Esophagus muscularis mucosa (tissue), 4 donors: ENCODE data around the gene UBE2L3. TPM values are rescaled to one million over a fixed set of nuclear protein-coding genes. Genes with fewer than 3 reads are reported as not detected.

Experiments
- DNase-seq: peaks from one replicate; pipeline ENCODE4 v3.0.0-alpha.2; 2017; ENCODE audit errors: extremely low spot score
- H3K27ac ChIP-seq, 4 donors: fragments of 200-600 bp; sonication (generic); replicated peaks in 1 of 4; 1 replicate in 3 of 4; 2 replicates in 1 of 4; pipeline ENCODE4 v1.5.1; 2016 to 2019; ENCODE audit warnings: mild to moderate bottlenecking in 1 of 4
- H3K27me3 ChIP-seq, 4 donors: fragments of 200-600 bp; sonication (generic); one replicate each; pipeline versions ENCODE4 v1.5.1 to v1.6.0; 2016 to 2019
- H3K36me3 ChIP-seq, 4 donors: fragments of 200-600 bp; sonication (generic); one replicate each; pipeline ENCODE4 v1.5.1; 2016 to 2019
- H3K4me1 ChIP-seq, 4 donors: fragments of 200-600 bp; sonication (generic); one replicate each; pipeline ENCODE4 v1.5.1; 2016 to 2019
- H3K4me3 ChIP-seq, 4 donors: fragments of 200-600 bp; sonication (generic); 1 replicate in 2 of 4; 2 replicates in 2 of 4; pipeline ENCODE4 v1.5.1; 2016 to 2019; ENCODE audit warnings: mild to moderate bottlenecking in 4 of 4, moderate library complexity in 1 of 4
- H3K9me3 ChIP-seq, 4 donors: fragments of 200-600 bp; sonication (generic); 1 replicate in 3 of 4; 2 replicates in 1 of 4; pipeline ENCODE4 v1.5.1; 2016 to 2019
- EP300 ChIP-seq: sonication (generic); formaldehyde crosslinking; IDR thresholded peaks from one replicate; pipeline ENCODE4 v1.6.1; 2017; ENCODE audit warnings: antibody characterized with exemption
- POLR2A ChIP-seq: fragments of 450-650 bp; IDR thresholded peaks from one replicate; pipeline ENCODE4 v1.6.1; 2017; ENCODE audit warnings: antibody characterized with exemption, moderate library complexity, mild to moderate bottlenecking, low read depth
- POLR2AphosphoS5 ChIP-seq, 2 donors: sonication (generic); formaldehyde crosslinking; IDR thresholded peaks; one replicate each; pipeline ENCODE4 v1.6.1; 2017; ENCODE audit warnings: antibody characterized with exemption in 2 of 2
- WGBS: methylation state at CpG from one replicate; pipeline ENCODE4 v1.1.5; 2018; 5-methylcytosine and 5-hydroxymethylcytosine counted together
- intact Hi-C: fragments of 100-400 bp; cut with DNase I; formaldehyde crosslinking; loops from one replicate; pipeline ENCODE4 v1.15.1; 2023
- total RNA-seq, 4 donors: library from RNA; depleted of rRNA; stranded (reverse); fragments of >200 nt; gene quantifications; one replicate each; pipeline versions ENCODE4 v1.1.0 to v1.2.1, GENCODE V29; 2016
- TF ChIP-seq, protein P1 (sequence below), 3 experiments: fragments of 200-600 bp in 2 of 3; fragments of 450-650 bp in 1 of 3; sonication (generic) in 2 of 3; IDR thresholded peaks; one replicate each; pipeline ENCODE4 v1.5.1; 2017 to 2019; ENCODE audit warnings: antibody characterized with exemption in 3 of 3, mild to moderate bottlenecking in 2 of 3, moderate library complexity in 1 of 3

Gene UBE2L3
- total RNA-seq, 4 donors from 2014 or later, result 47.3 to 84.7 (median 65.2) TPM

DNA sequence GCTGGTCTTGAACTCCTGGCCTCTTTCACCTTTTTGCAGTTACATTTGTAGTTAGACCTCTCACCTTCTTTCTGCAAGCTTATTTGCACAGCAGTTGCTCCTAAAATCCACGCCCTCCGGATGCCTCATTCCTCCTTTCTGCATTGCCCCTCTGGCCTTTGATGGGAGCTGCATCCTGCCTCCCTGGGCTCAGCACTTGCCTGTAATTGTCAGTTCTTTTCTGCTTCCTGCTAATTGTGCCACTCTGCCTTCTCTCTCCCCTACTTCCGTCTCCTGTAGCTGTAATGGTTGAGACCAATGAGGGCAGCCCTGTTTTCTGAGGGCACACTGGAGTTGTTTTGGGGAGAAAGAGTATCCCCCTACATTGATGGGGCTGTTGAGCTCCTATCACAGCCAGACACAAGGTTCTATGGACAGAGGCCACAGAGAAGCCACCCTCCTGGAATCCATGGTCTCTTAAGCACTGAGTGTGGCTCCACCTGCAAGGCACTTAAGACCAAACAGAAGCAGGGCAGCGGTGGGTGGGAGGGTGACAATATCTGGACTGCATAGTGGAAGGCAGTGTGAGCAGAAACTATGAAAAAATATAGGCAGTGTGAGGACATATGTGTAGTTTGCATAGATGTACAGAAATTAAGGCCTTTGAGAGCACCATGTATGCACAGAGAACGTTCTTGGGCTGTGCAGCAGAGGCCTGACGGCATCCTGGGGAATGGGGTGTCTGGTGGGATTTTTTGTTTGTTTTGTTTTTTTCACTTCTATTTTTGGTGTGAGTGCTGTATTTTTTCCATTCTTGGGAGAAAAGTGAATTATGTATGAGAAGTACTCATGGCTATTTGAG, 31.8 kb downstream of the UBE2L3 start:
- Histone ChIP-seq H3K4me1 (peaks cover 10 to 24% (median 11%) of the 10 kb centered on the region in 4 donors), H3K9me3 (no peaks in the 10 kb centered on the region), H3K27me3 (no peaks in the 10 kb centered on the region), H3K4me3 (no peak overlapping the region), H3K36me3 (peaks cover 0 to 36% (median 31%) of the 10 kb centered on the region in 4 donors), H3K27ac (no peak overlapping the region)
- WGBS, result 93% methylated on average over 6 of the region's 6 CpGs
- DNase-seq, result no peak
- intact Hi-C loops, result no loop called here
- TF ChIP-seq POLR2A (no peak), POLR2AphosphoS5 (IDR thresholded peaks at IDR 0.05) (no peak), EP300 (no peak)
- TF ChIP-seq, protein P1, sequence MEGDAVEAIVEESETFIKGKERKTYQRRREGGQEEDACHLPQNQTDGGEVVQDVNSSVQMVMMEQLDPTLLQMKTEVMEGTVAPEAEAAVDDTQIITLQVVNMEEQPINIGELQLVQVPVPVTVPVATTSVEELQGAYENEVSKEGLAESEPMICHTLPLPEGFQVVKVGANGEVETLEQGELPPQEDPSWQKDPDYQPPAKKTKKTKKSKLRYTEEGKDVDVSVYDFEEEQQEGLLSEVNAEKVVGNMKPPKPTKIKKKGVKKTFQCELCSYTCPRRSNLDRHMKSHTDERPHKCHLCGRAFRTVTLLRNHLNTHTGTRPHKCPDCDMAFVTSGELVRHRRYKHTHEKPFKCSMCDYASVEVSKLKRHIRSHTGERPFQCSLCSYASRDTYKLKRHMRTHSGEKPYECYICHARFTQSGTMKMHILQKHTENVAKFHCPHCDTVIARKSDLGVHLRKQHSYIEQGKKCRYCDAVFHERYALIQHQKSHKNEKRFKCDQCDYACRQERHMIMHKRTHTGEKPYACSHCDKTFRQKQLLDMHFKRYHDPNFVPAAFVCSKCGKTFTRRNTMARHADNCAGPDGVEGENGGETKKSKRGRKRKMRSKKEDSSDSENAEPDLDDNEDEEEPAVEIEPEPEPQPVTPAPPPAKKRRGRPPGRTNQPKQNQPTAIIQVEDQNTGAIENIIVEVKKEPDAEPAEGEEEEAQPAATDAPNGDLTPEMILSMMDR (IDR thresholded peaks at IDR 0.05), result no peak

DNA sequence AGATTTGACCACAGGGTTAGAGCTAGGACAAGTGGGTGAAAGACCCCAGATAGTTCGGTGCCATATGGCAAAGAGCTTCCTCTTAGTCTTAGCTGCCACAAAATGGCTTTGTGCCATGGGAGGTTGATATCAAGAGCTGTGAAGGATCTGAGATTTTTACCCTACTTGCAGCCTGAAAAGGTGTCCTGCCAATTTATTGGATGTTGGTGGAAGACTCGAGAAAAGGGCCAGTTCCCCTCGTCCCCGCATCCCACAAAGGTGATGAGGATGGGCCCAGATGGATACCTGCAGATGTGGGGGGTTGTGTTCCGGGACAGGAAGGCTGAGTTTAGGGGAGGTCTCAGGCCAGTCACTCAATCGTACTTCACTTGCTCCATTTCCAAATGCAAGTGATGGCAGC, 35.1 kb downstream of the UBE2L3 start:
- Histone ChIP-seq H3K4me3 (no peak overlapping the region), H3K27me3 (no peaks in the 10 kb centered on the region), H3K27ac (no peak overlapping the region), H3K4me1 (peaks cover 14 to 39% (median 15%) of the 10 kb centered on the region in 4 donors), H3K36me3 (peaks cover 0 to 6% (median 0%) of the 10 kb centered on the region in 4 donors), H3K9me3 (no peaks in the 10 kb centered on the region)
- no peak for DNase-seq
- WGBS, result 98% methylated on average over 6 of the region's 6 CpGs
- intact Hi-C loops, result no loop called here
- TF ChIP-seq, protein P1 (IDR thresholded peaks at IDR 0.05), result no peak
- TF ChIP-seq POLR2AphosphoS5 (IDR thresholded peaks at IDR 0.05) (no peak), POLR2A (no peak), EP300 (no peak)

GRCh38 chr22:21603973-21604372, 36.5 kb downstream of the UBE2L3 start:
- TF ChIP-seq, protein P1 (IDR thresholded peaks at IDR 0.05), result no peak
- TF ChIP-seq POLR2A (no peak), EP300 (no peak), POLR2AphosphoS5 (IDR thresholded peaks at IDR 0.05) (no peak)
- no peak for DNase-seq
- no peak overlapping the region for H3K4me3 ChIP-seq
- H3K9me3 ChIP-seq, result no peaks in the 10 kb centered on the region
- H3K4me1 ChIP-seq, result peaks cover 15 to 44% (median 17%) of the 10 kb centered on the region in 4 donors
- intact Hi-C loops, result no loop called here
- H3K36me3 ChIP-seq, result peaks cover 0 to 5% (median 0%) of the 10 kb centered on the region in 4 donors
- H3K27ac ChIP-seq, result no peak overlapping the region
- WGBS, result 88% methylated on average over 9 of the region's 9 CpGs
- H3K27me3 ChIP-seq, result no peaks in the 10 kb centered on the region

GRCh38 chr22:21605887-21606564, 38.5 kb downstream of the UBE2L3 start:
- peaks cover 15 to 38% (median 17%) of the 10 kb centered on the region in 4 donors for H3K4me1 ChIP-seq
- H3K36me3 ChIP-seq, result peaks cover 2 to 13% (median 7%) of the 10 kb centered on the region in 4 donors
- TF ChIP-seq, protein P1 (IDR thresholded peaks at IDR 0.05), result no peak
- no peak for TF ChIP-seq POLR2A
- no peak for TF ChIP-seq POLR2AphosphoS5 (IDR thresholded peaks at IDR 0.05)
- TF ChIP-seq EP300, result no peak
- no peak overlapping the region for H3K27ac ChIP-seq
- no peak overlapping the region for H3K4me3 ChIP-seq
- no peaks in the 10 kb centered on the region for H3K9me3 ChIP-seq
- no peak for DNase-seq
- intact Hi-C loops, result no loop called here
- 76% methylated on average over 7 of the region's 7 CpGs for WGBS
- no peaks in the 10 kb centered on the region for H3K27me3 ChIP-seq
